GDM1 (cell line): ENCODE results near the gene PBOV1.

Experiments used
- DNase-seq: peaks from one replicate; lab custom pipeline; 2025; lab: John Stamatoyannopoulos, UW

The PBOV1 gene

GRCh38 chr6:138218449-138218848, at the start of gene PBOV1:
Gene PBOV1 (minus strand): TSS chr6:138218491. CDS start chr6:138218395, 96 bp downstream.
- no peak for DNase-seq

GRCh38 chr6:138266095-138266494, 47.8 kb upstream of the PBOV1 start:
- no peak for DNase-seq

GRCh38 chr6:138264372-138264880, 46.1 kb upstream of the PBOV1 start:
- DNase-seq, result no peak

- no peak for DNase-seq
These were observed 45.7 kb upstream of the PBOV1 start for GRCh38 chr6:138263963-138264362.

GRCh38 chr6:138261116-138261780, 43.0 kb upstream of the PBOV1 start:
- DNase-seq, result no peak

GRCh38 chr6:138258991-138259390, 40.7 kb upstream of the PBOV1 start:
- no peak for DNase-seq

- no peak for DNase-seq
These were observed 39.9 kb upstream of the PBOV1 start for GRCh38 chr6:138258197-138258596.

GRCh38 chr6:138257638-138258040, 39.3 kb upstream of the PBOV1 start:
- no peak for DNase-seq

- DNase-seq, result no peak
These were observed 37.2 kb upstream of the PBOV1 start for GRCh38 chr6:138255443-138255842.

- DNase-seq, result no peak
These were observed 35.4 kb upstream of the PBOV1 start for GRCh38 chr6:138253731-138254130.

GRCh38 chr6:138250513-138251247, 32.4 kb upstream of the PBOV1 start:
- DNase-seq, result no peak

- no peak for DNase-seq
These were observed 31.8 kb upstream of the PBOV1 start for GRCh38 chr6:138250053-138250452.

GRCh38 chr6:138248878-138249277, 30.6 kb upstream of the PBOV1 start:
- DNase-seq, result no peak

GRCh38 chr6:138248011-138248410, 29.7 kb upstream of the PBOV1 start:
- no peak for DNase-seq

- DNase-seq, result no peak
These were observed 28.6 kb upstream of the PBOV1 start for GRCh38 chr6:138246650-138247440.

GRCh38 chr6:138245751-138246150, 27.5 kb upstream of the PBOV1 start:
- no peak for DNase-seq

GRCh38 chr6:138242987-138243592, 24.8 kb upstream of the PBOV1 start:
- DNase-seq, result no peak

- no peak for DNase-seq
These were observed 23.6 kb upstream of the PBOV1 start for GRCh38 chr6:138241934-138242333.

- no peak for DNase-seq
These were observed 23.1 kb upstream of the PBOV1 start for GRCh38 chr6:138241381-138241780.

- no peak for DNase-seq
These were observed 22.4 kb upstream of the PBOV1 start for GRCh38 chr6:138240476-138241245.

- DNase-seq, result no peak
These were observed 21.5 kb upstream of the PBOV1 start for GRCh38 chr6:138239774-138240173.
